Activated T-cell treated with anti-CD3 and anti-CD28 coated beads, Interleukin-2, amount 50 U/mL, for 4 hours (primary cell): ENCODE measurements around the gene ANGPTL4. TPM values are rescaled to one million over a fixed set of nuclear protein-coding genes. Genes with fewer than 3 reads are reported as not detected.
A peak's percentile ranks its signal among the peaks of the same experiment; 100 is the strongest.
"Not testable (repeated sequence)": the region's sequence is repeated elsewhere in the genome, so short reads cannot be mapped to it uniquely, and the experiment has no call there.

Experiments
- ATAC-seq, 2 donors: fragments of 200-7000 bp; cut with Tn5 transposase; one replicate each; pipeline ENCODE4 v1.10.0; 2021
- DNase-seq: peaks from one replicate; pipeline ENCODE4 v3.0.0-alpha.2; 2020
- H3K27me3 Mint-ChIP-seq: one replicate; pipeline ENCODE4 v1.8.0; 2021; ENCODE audit warnings: low read depth, mixed read lengths
- H3K36me3 Mint-ChIP-seq: one replicate; pipeline ENCODE4 v1.8.0; 2022; ENCODE audit warnings: mixed read lengths; ENCODE audit not compliant: insufficient read depth
- H3K4me1 Mint-ChIP-seq: one replicate; pipeline ENCODE4 v1.8.0; 2021; ENCODE audit warnings: low read depth, mixed read lengths
- H3K4me3 Mint-ChIP-seq: one replicate; pipeline ENCODE4 v1.8.0; 2021; ENCODE audit warnings: mild to moderate bottlenecking, moderate library complexity, mixed read lengths
- H3K9me3 Mint-ChIP-seq: one replicate; pipeline ENCODE4 v1.8.0; 2021; ENCODE audit warnings: mixed read lengths
- total RNA-seq, 3 donors: library from RNA; stranded (reverse); gene quantifications; one replicate each; pipeline ENCODE4 v1.2.1, GENCODE V29; 2021

Gene ANGPTL4, protein sequence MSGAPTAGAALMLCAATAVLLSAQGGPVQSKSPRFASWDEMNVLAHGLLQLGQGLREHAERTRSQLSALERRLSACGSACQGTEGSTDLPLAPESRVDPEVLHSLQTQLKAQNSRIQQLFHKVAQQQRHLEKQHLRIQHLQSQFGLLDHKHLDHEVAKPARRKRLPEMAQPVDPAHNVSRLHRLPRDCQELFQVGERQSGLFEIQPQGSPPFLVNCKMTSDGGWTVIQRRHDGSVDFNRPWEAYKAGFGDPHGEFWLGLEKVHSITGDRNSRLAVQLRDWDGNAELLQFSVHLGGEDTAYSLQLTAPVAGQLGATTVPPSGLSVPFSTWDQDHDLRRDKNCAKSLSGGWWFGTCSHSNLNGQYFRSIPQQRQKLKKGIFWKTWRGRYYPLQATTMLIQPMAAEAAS
- under 1 TPM in 1 of 3 donors, not detected in 2; 0.24 TPM for total RNA-seq

DNA sequence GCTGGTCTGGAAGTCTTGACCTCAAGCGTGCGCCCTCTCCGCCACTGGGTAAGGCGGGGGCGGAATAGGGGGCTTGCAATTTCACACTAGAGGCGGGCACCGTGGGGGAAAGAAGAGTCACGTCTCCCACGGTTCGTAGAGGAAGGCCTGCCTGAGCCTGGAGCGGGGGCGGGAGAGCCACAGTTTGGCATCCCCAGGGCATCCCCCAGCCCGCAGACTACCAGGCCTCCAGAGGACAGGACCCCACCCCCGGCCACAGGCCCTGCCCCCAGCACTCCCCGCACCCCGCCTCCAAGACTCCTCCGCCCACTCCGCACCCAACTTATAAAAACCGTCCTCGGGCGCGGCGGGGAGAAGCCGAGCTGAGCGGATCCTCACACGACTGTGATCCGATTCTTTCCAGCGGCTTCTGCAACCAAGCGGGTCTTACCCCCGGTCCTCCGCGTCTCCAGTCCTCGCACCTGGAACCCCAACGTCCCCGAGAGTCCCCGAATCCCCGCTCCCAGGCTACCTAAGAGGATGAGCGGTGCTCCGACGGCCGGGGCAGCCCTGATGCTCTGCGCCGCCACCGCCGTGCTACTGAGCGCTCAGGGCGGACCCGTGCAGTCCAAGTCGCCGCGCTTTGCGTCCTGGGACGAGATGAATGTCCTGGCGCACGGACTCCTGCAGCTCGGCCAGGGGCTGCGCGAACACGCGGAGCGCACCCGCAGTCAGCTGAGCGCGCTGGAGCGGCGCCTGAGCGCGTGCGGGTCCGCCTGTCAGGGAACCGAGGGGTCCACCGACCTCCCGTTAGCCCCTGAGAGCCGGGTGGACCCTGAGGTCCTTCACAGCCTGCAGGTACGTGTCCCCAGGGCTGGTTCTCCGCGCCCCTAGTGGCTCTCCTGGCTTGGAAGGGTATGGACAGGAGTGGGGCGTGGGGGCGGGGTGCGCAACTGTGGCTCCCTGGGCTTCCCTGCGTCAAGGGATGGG lies at the start of gene ANGPTL4:
Gene ANGPTL4 (plus strand): TSS at position 353 of the 969 bp plus-strand sequence. CDS start 167 bp downstream, at position 520.
- no peaks in the 10 kb centered on the region for H3K9me3 Mint-ChIP-seq
- peak; percentile 59 for DNase-seq
- H3K4me3 Mint-ChIP-seq = peak within 1 kb of the TSS; percentile 79
- H3K27me3 Mint-ChIP-seq = peaks cover 60% of the 10 kb centered on the region
- peaks cover 10% of the 10 kb centered on the region for H3K4me1 Mint-ChIP-seq
- H3K36me3 Mint-ChIP-seq = no peaks in the 10 kb centered on the region
- ATAC-seq = peak; percentile 75 to 78

DNA sequence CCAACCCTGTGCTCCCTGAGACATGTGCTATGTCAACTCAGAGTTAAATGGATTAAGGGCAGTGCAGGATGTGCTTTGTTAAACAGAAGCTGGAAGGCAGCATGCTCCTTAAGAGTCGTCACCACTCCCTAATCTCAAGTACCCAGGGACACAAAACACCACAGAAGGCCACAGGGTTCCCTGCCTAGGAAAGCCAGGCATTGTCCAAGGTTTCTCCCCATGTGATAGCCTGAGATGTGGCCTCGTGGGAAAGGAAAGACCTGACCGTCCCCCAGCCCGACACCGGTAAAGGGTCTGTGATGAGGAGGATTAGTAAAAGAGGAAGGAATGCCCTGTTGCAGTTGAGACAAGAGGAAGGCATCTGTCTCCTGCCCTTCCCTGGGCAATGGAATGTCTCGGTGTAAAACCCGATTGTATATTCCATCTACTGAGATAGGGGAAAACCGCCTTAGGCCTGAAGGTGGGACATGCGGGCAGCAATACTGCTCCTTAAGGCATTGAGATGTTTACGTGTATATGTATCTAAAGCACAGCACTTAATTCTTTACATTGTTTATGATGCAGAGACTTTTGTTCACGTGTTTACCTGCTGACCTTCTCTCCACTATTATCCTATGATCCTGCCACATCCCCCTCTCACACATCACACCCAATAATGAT lies 48.8 kb upstream of the ANGPTL4 start:
- H3K9me3 Mint-ChIP-seq, H3K4me3 Mint-ChIP-seq, H3K4me1 Mint-ChIP-seq, H3K36me3 Mint-ChIP-seq, H3K27me3 Mint-ChIP-seq, DNase-seq, ATAC-seq: not testable (repeated sequence)

DNA sequence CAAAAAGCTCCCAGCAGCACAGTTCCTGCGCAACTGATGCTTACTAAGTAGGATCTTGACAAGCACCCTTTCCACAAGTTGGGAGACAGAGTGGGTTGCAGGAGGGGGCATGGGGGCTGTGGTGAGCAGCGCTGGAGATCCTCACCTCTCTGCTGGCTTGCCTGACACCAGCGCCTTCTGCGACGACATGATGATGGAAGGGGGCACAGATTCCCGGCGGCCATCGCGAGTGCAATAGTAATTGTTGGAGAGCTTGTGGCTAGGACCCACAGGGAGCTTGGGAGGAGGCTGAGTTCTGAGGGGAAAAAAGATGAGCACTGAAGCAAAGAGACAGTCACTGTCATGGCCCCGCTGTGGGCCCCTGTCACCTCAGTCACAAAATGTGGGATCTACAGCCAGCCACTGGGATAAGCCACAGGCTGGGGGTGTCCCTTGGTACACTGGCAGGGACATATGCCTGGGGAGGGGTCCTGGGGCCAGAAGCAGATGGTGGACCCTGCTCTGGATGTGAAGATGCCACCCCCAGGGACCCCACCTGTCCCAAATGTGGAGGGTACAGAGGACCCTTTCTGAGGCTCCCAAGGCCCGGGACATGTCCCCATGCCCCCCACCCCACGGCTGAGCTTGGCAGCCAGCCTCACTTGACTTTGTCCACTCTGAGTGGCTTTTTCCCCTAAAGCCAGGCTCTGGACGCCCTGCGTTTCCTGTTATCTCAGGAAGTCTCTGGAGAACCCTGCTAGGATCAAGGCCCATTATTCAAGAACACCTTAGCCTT lies 47.4 kb upstream of the ANGPTL4 start:
- Mint-ChIP-seq H3K9me3 (no peaks in the 10 kb centered on the region), H3K4me3 (no peak overlapping the region), H3K36me3 (peaks cover 3% of the 10 kb centered on the region), H3K27me3 (no peaks in the 10 kb centered on the region), H3K4me1 (peaks cover 12% of the 10 kb centered on the region)
- DNase-seq = no peak
- ATAC-seq = no peak

DNA sequence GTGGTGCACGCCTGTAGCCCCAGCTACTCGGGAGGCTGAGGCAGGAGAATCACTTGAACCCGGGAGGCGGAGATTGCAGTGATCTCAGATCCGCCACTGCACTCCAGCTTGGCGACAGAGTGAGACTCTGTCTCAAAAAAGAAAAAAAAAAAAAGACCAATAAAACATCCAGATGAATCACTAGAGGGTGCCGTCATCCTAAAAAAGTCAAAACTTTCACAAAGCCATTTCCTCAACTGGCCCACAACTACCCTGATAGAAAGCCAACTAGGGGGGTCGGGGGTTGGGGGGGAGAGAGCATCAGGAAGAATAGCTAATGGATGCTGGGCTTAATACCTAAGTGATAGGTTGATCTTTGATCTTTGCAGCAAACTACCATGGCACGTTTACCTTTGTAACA lies 45.1 kb upstream of the ANGPTL4 start:
- peak overlapping the region; percentile 9 for H3K4me3 Mint-ChIP-seq
- peaks cover 26% of the 10 kb centered on the region for H3K4me1 Mint-ChIP-seq
- not testable (repeated sequence) for H3K27me3 Mint-ChIP-seq, ATAC-seq, DNase-seq, H3K9me3 Mint-ChIP-seq
- peaks cover 15% of the 10 kb centered on the region for H3K36me3 Mint-ChIP-seq

DNA sequence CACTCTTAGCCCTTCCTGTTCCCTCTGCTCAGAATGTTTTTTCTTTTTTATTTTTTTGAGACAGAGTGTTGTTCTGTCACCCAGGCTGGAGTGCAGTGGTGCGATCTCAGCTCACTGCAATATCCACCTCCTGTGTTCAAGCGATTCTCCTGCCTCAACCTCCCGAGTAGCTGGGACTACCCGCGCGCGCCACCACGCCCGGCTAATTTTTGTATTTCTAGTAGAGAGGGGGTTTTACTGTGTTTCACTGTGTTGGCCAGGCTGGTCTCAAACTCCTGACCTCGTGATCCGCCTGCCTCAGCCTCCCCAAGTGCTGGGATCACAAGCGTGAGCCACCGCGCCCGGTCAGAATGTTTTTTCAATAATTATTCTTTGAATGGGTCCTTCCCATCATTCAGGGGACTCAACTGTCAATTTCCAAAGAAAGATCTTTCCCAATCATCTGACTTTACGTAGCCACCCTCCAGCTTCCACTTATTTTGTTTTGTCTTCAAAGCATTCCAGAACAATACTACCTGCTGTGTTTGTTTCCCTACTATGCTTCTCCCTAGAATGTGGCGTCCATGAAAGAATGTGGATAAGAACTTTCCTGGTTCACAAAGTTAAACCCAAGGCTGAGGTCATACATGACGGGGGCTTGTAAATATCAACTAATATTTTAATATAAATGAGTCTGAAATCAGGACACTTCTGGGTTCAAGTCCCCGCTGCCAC lies 44.0 kb upstream of the ANGPTL4 start:
- no peak for ATAC-seq
- H3K36me3 Mint-ChIP-seq = peaks cover 15% of the 10 kb centered on the region

DNA sequence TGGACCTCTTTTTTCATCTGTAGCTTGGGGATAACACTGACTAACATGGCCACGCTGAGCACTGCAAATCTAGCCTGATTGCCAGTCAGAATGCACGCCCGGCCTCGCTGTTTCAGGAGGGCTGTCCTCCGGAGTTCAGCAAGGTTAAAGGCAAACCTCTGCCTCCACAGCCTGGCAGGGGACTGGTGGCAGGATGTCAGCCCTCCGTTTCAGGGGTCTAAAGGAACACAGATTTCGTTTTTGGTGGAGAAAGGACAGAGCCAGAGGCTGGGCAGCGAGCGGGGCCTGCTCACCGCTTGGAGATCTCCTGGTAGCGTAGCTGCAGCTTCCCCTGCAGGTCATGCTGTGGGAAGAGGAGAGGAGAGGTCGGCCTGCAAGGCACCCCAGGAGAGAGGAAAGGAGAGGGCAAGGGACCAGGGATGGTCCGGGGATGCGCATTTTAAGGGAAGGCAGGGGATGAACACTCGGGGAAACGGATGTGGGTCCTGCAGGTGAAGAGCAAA lies 43.3 kb upstream of the ANGPTL4 start:
- ATAC-seq = peak; percentile 6 to 9
- peaks cover 13% of the 10 kb centered on the region for H3K36me3 Mint-ChIP-seq
- DNase-seq = no peak
- peaks cover 29% of the 10 kb centered on the region for H3K4me1 Mint-ChIP-seq
- H3K27me3 Mint-ChIP-seq = no peaks in the 10 kb centered on the region
- H3K9me3 Mint-ChIP-seq = no peaks in the 10 kb centered on the region
- H3K4me3 Mint-ChIP-seq = peak overlapping the region; percentile 100

More for the DNA sequence above, 44.0 kb upstream of the ANGPTL4 start:
- Mint-ChIP-seq H3K4me1 (peaks cover 29% of the 10 kb centered on the region), H3K4me3 (peak overlapping the region; percentile 100), H3K9me3 (no peaks in the 10 kb centered on the region), H3K27me3 (no peaks in the 10 kb centered on the region)
- DNase-seq = no peak

DNA sequence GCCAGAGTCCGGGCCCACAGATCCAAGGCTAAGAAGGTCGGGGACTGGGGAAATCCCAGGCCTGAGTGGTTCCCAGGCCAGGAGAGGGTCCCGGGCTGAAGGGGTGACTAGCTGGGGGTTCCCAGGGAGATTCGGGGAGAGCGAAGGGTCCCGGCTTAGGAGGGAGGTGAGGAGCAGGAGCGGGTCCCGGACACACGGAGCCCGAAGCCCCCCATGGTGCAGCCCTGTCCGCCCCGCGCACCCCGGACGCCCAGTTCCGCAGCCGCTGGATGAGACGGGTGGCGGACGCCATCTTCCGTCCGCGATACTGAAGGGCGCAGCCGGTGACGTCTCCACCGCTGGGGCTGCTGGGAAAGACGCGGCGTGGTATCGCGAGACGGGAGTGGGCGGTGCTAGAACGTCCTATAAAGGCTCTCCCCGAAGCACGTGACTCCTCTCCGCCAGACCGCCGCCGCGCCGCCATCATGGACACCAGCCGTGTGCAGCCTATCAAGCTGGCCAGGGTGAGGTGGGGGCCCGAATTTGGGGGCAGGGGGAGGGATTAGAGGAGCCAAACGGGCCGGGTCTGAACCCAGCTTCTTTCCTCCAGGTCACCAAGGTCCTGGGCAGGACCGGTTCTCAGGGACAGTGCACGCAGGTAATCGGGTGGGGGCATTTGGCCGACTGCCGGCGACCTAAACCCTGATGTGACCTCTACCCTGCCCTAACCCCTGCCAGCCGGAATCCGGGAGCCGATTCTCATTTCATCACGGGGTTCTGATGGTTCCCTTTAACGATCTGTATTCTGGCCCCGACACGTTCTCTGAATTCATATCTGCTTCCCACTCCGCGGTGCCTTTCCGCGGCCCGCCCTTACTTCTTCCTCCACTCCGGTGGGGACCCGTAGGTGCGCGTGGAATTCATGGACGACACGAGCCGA lies 42.6 kb upstream of the ANGPTL4 start, which contains the start of the genes NDUFA7 and RPS28:
Gene NDUFA7 (minus strand): TSS at position 309 of the 919 bp plus-strand sequence. CDS start 17 bp downstream, at position 292.
Gene RPS28 (plus strand): TSS at position 430 of the 919 bp plus-strand sequence. CDS start 35 bp downstream, at position 465.
- peak within 1 kb of the TSS; percentile 100 for H3K4me3 Mint-ChIP-seq
- DNase-seq = peak; percentile 97
- no peaks in the 10 kb centered on the region for H3K27me3 Mint-ChIP-seq
- H3K4me1 Mint-ChIP-seq = peaks cover 29% of the 10 kb centered on the region
- peaks cover 12% of the 10 kb centered on the region for H3K36me3 Mint-ChIP-seq
- H3K9me3 Mint-ChIP-seq = no peaks in the 10 kb centered on the region
- peak; percentile 89 for ATAC-seq

DNA sequence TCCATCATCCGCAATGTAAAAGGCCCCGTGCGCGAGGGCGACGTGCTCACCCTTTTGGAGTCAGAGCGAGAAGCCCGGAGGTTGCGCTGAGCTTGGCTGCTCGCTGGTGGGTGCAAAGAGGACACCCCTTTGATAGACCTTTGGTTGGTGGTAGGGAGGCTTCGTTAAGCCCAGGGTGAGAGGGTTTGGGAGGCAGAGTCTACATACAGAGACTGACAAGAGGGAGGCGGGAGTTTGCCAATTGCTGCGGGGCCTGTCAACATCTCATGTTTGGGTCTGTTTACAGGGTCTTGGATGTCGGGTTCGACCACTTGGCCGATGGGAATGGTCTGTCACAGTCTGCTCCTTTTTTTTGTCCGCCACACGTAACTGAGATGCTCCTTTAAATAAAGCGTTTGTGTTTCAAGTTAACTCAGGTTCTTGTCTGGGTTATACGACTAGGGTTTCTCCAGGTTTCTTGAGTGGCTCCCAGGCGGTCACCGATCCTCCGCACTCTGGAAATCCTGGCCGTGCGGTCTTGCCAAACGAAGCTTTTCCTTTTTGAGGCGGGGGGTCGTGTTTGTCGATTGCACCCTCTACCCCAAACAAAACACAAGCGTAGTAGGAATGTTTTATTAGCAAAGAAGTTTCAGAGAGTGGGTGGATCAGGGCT lies 41.8 kb upstream of the ANGPTL4 start:
- H3K4me1 Mint-ChIP-seq = peaks cover 29% of the 10 kb centered on the region
- H3K27me3 Mint-ChIP-seq = no peaks in the 10 kb centered on the region

DNA sequence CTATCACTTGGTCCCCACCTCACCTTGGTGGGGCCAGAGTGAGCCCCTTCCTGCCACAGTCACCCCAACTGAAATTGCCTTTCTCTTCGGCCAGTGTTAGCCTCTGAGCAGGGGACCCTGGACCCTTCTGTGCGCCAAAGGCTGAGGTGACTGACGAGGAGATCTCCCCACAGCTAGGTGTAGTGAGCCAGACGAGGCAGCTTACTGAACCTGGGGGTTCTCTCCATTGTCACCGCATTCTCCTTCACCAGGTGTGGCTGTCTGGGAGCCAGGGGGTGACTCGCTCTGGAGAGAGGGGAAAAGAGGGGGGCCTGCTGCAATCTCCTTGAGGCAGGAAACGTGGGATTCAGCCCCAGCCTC lies 41.3 kb upstream of the ANGPTL4 start:
- H3K4me3 Mint-ChIP-seq = peak overlapping the region; percentile 100
- no peaks in the 10 kb centered on the region for H3K9me3 Mint-ChIP-seq
- H3K4me1 Mint-ChIP-seq = peaks cover 29% of the 10 kb centered on the region
- no peaks in the 10 kb centered on the region for H3K27me3 Mint-ChIP-seq
- peaks cover 12% of the 10 kb centered on the region for H3K36me3 Mint-ChIP-seq
- no peak for ATAC-seq
- DNase-seq = no peak

More for the DNA sequence above, 41.8 kb upstream of the ANGPTL4 start:
- H3K9me3 Mint-ChIP-seq = no peaks in the 10 kb centered on the region
- ATAC-seq (peak in 1 of 2 donors; percentile 2), DNase-seq (no peak)
- peak overlapping the region; percentile 100 for H3K4me3 Mint-ChIP-seq
- H3K36me3 Mint-ChIP-seq = peaks cover 12% of the 10 kb centered on the region

DNA sequence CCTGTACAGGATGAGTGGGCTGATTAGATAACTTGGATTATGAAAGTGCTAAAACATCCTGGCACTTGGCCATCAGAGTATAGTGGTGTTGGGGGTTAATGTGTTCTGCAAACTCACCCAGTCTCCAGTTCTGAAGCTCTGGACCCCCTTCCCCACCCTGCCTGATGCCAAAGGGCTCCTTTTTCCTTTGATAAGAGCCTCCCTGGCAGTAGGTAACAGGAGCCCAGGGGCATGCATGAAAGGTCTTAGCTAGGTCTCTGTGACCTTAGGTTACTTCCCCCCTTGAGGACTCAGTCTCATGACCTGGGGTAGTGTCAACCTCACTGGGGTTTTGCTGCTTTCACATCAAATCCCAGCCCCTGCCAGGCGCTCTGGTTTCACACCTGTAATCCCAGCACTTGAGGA lies 40.2 kb upstream of the ANGPTL4 start:
- peaks cover 12% of the 10 kb centered on the region for H3K36me3 Mint-ChIP-seq
- H3K4me3 Mint-ChIP-seq = peak overlapping the region; percentile 100
- no peaks in the 10 kb centered on the region for H3K9me3 Mint-ChIP-seq
- H3K27me3 Mint-ChIP-seq = no peaks in the 10 kb centered on the region
- ATAC-seq (no peak), DNase-seq (no peak)
- peaks cover 29% of the 10 kb centered on the region for H3K4me1 Mint-ChIP-seq

DNA sequence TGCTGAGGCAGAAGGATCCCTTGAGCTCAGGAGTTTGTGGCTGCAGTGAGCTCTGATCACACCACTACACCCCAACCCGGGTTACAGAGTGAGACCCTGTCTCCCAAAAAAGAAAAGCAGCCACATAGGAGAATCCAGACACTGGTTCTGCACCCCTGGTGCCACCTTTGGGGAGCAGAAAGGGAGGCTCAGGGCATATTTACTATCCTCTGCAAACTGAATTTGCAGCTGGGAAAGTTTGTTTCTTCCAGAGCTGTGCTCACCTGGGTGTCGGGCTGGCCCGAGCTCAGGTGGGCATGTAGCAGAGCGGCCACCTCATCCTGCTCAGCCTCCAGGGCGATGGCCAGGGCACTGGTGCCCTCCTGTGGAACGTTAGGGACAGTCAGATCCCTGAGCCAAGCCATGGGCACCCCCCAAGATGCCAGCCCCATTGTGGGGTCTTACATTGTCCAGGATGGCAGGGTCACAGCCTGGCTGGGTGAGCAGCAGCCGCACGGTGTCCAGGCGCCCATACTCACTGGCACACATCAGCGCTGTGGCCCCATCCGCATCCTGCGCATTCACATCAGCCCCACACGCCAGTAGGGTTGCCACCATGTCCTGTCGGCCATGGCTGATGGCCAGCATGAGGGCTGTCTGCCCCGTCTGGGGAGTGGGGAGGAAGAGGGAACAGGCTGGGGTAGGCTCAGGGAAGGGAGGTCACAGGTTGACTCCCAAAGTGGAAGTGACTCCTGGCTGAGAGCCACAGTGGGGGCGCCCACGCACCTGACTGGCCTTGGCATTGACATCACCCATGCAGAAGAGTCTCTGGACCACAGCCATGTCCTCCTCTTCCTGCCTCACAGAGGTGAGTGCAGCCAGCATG lies 39.5 kb upstream of the ANGPTL4 start:
- Mint-ChIP-seq H3K27me3 (no peaks in the 10 kb centered on the region), H3K4me1 (peaks cover 25% of the 10 kb centered on the region), H3K4me3 (peak overlapping the region; percentile 100), H3K36me3 (peaks cover 12% of the 10 kb centered on the region), H3K9me3 (no peaks in the 10 kb centered on the region)
- DNase-seq (no peak), ATAC-seq (peak in 1 of 2 donors; percentile 1)
